ENCODE results near the gene TRIML1.

Gene TRIML1, protein sequence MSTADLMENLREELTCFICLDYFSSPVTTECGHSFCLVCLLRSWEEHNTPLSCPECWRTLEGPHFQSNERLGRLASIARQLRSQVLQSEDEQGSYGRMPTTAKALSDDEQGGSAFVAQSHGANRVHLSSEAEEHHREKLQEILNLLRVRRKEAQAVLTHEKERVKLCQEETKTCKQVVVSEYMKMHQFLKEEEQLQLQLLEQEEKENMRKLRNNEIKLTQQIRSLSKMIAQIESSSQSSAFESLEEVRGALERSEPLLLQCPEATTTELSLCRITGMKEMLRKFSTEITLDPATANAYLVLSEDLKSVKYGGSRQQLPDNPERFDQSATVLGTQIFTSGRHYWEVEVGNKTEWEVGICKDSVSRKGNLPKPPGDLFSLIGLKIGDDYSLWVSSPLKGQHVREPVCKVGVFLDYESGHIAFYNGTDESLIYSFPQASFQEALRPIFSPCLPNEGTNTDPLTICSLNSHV

GRCh38 chr4:188139141-188139540 lies at the start of gene TRIML1:
Gene TRIML1, plus strand, starts transcription at chr4:188139441. Its CDS starts 118 bp downstream, at chr4:188139559.
- no peak for DNase-seq
- in situ Hi-C loops (cut with MboI; ENCODE audit: low pct_unique_long_range_greater_than_20kb, low sequenced_read_pairs): no loop called here

DNA sequence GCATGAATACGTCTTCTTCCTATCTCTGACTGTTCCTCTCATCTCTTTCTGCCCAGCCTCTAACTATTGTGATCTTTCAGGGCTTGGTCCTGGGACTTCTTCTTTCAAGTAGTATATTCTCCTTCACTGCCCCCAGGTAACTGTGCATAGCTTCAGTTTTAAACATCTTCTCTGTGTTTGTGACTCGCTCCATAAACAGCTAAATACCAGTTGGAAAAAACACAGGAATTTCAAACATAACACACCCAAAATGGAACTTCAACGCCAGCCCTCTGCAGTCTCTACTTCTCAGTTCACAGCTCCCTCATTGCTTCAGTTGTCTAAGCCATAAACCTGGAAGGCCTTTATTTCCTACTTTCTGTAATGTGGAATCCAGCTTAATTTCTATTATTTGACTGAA lies 46.4 kb upstream of the TRIML1 start:
- DNase-seq: no peak
- in situ Hi-C loops (cut with MboI; ENCODE audit: low pct_unique_long_range_greater_than_20kb, low sequenced_read_pairs): no loop called here

DNA sequence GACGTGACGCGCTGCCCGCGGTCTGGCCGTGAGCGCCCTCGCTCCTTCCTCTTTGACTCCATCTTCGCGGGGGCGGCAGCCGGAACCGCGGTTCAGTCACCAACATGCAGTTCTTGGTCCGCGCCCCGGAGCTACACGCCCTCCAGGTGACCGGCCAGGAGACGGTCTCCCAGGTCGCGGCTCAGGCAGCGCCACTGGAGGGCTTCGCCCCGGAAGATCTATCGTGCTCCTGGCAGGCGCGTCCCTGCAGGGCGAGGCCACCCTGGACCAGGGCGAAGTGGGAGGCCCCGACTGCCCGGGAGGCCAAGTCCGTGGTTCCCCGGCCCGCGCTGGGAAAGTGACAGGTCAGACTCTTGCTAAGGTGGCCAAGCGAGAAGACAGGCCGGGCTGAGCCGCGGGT lies 32.8 kb upstream of the TRIML1 start:
- in situ Hi-C loops (cut with MboI; ENCODE audit: low pct_unique_long_range_greater_than_20kb, low sequenced_read_pairs): no loop called here
- no peak for DNase-seq

GRCh38 chr4:188107931-188108843 lies 31.1 kb upstream of the TRIML1 start:
- in situ Hi-C loops (cut with MboI; ENCODE audit: low pct_unique_long_range_greater_than_20kb, low sequenced_read_pairs): no loop called here
- no peak for DNase-seq

GRCh38 chr4:188109157-188109755 lies 30.0 kb upstream of the TRIML1 start, which contains the start of gene TRIML2:
Gene TRIML2, minus strand, starts transcription at chr4:188109603. Its CDS starts 4,235 bp downstream, at chr4:188105368.
- in situ Hi-C loops (cut with MboI; ENCODE audit: low pct_unique_long_range_greater_than_20kb, low sequenced_read_pairs): no loop called here
- no peak for DNase-seq

- DNase-seq: no peak
- in situ Hi-C loops (cut with MboI; ENCODE audit: low pct_unique_long_range_greater_than_20kb, low sequenced_read_pairs): no loop called here
Measured at GRCh38 chr4:188110036-188110435, 29.2 kb upstream of the TRIML1 start.

GRCh38 chr4:188110741-188111471 lies 28.3 kb upstream of the TRIML1 start:
- no peak for DNase-seq
- in situ Hi-C loops (cut with MboI; ENCODE audit: low pct_unique_long_range_greater_than_20kb, low sequenced_read_pairs): no loop called here

- DNase-seq: no peak
- in situ Hi-C loops (cut with MboI; ENCODE audit: low pct_unique_long_range_greater_than_20kb, low sequenced_read_pairs): no loop called here
Measured at GRCh38 chr4:188111955-188112354, 27.3 kb upstream of the TRIML1 start.

GRCh38 chr4:188113156-188113555 lies 26.1 kb upstream of the TRIML1 start:
- DNase-seq: no peak
- in situ Hi-C loops (cut with MboI; ENCODE audit: low pct_unique_long_range_greater_than_20kb, low sequenced_read_pairs): no loop called here

GRCh38 chr4:188117631-188118324 lies 21.5 kb upstream of the TRIML1 start:
- no peak for DNase-seq
- in situ Hi-C loops (cut with MboI; ENCODE audit: low pct_unique_long_range_greater_than_20kb, low sequenced_read_pairs): no loop called here

DNA sequence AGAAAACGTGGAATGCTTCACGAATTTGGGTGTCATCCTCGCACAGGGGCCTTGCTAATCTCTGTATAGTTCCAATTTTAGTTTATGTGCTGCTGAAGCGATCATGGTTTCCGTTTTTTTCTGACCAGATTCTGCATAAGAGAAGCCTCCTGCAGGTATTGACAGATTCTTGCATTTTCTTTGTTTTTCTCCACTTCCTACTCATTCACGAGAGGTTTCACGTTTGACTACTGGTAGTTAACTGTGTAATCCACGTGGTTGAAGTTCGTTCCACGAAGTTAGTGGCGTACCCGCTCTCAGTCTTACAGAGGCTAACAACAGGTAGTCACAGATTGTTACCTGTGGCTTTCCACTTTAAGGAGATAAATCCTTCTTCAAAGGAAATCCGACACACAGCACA lies 17.7 kb upstream of the TRIML1 start:
- DNase-seq: no peak
- in situ Hi-C loops (cut with MboI; ENCODE audit: low pct_unique_long_range_greater_than_20kb, low sequenced_read_pairs): no loop called here

DNA sequence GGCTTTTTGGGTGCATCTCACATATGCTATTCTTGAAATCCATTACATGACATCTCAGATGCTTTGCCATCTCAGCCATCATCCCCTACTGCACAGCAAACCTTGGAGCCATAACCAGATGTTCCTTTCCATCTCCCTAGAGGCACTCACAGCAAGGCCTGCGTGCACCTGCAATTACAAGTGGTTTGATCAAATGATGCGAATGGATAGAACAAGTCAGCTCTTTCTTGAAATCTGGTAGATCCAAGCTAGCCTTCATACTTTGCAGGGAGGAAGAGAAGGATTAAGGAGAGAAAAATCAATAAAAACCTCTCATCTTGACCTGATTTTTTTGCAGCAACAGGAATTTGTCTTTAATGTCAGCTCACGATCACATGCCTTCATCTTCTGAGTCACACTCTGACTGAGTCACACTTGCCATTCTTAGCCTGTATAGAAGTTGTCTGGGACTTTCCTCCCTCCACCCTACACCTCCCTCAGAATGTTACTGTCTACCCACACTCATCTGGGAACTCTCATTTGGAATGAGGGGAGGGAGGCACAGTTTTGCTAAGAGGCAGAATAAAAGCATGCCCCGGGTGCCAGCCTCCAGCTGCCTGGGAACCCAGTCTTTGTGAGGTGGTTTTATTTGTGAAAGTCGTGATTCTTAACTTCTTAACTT lies 11.9 kb upstream of the TRIML1 start:
- DNase-seq: no peak
- in situ Hi-C loops (cut with MboI; ENCODE audit: low pct_unique_long_range_greater_than_20kb, low sequenced_read_pairs): no loop called here

DNA sequence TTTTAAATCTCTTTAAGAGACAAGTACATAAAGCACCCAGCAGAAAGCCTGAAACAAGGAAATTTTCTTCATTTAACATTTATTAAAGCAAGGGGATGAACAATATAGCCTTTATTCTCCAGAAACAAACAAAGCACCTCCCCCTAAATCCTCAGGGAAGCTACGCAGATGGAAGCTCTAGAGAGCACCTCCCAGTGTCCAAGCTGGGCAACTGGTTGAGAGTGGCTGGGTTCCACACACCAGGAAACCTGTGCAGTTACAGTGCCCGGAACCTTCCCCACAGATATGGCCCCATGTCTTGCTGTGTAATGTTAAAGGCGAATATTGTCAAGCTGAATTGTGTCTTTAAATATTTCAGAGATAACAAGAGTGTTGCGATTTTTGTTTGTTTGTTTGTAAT lies 8.9 kb upstream of the TRIML1 start:
- in situ Hi-C loops (cut with MboI; ENCODE audit: low pct_unique_long_range_greater_than_20kb, low sequenced_read_pairs): no loop called here

GRCh38 chr4:188132232-188132631 lies 7.0 kb upstream of the TRIML1 start:
- DNase-seq: no peak
- in situ Hi-C loops (cut with MboI; ENCODE audit: low pct_unique_long_range_greater_than_20kb, low sequenced_read_pairs): no loop called here

More for the DNA sequence above, 8.9 kb upstream of the TRIML1 start:
- no peak for DNase-seq

DNA sequence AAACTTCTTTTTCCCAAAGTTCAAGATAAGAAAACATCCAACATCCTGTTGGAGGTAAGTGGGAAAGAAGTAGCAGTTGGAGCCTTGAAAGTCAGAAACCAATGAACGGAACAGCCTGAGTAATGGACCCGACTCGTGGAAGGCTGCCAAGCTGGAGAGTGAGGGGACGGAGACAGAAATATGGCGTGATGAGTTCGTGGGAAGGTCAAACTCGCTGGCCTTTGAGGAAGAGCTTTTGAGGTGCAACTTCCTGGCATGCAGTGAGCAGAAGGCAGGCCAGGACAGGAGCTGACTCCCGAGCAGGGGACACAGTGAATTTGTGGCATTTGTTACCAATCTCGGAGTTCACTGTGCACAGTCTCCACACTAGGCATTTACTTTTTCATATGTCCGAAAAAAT lies 1.0 kb upstream of the TRIML1 start:
- in situ Hi-C loops (cut with MboI; ENCODE audit: low pct_unique_long_range_greater_than_20kb, low sequenced_read_pairs): no loop called here
- no peak for DNase-seq

GRCh38 chr4:188139671-188140070 lies 430 bp downstream of the TRIML1 start:
- DNase-seq: no peak
- in situ Hi-C loops (cut with MboI; ENCODE audit: low pct_unique_long_range_greater_than_20kb, low sequenced_read_pairs): no loop called here

DNA sequence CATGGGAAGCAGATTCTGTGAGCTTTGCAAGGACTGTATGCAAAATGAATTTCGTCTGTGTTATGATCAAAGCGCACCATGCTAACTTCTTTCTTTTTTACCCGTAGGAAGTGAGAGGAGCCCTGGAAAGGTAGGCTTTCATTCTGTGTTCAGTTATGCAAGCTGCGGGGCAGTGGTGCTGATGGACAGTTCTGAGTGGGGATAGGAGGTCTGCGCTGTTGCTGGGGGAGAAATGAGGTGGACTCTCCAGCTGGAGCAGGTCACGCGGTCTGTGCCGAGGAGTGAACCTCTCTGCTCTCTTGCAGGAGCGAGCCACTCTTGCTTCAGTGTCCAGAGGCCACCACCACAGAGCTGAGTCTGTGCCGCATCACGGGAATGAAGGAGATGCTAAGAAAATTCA lies 4.5 kb downstream of the TRIML1 start:
- no peak for DNase-seq
- in situ Hi-C loops (cut with MboI; ENCODE audit: low pct_unique_long_range_greater_than_20kb, low sequenced_read_pairs): no loop called here

DNA sequence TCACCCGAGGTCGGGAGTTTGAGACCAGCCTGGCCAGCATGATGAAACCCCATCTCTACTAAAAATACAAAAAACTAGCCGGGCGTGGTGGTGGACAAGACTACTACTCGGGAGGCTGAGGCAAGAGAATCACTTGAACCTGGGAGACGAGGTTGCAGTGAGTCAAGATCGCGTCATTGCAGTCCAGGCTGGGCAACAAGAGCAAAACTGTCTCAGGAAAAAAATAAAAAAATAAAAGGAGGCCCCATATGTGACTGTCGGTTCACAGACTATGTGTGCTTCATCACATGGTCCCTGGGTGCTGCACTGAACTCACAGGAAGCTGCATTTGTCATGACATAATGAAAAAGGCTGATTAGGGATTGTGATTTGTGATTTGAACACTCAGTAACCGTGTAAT lies 6.4 kb downstream of the TRIML1 start:
- DNase-seq: no peak
- in situ Hi-C loops (cut with MboI; ENCODE audit: low pct_unique_long_range_greater_than_20kb, low sequenced_read_pairs): no loop called here

Measured in KBM-7 (cell line).